GM12875 (cell line): ENCODE measurements around the gene FAM24B.

ENCODE experiments used
- H3K4me3 ChIP-seq: one replicate; pipeline ENCODE4 v1.5.1; 2011; ENCODE audit warnings: low read depth, low read length, control low read depth
- TF ChIP-seq, protein P1 (sequence below): IDR thresholded peaks from 2 replicates; pipeline ENCODE4 v1.5.1; 2011; ENCODE audit warnings: low read depth, mild to moderate bottlenecking, control low read depth, inconsistent platforms, low read length, moderate library complexity, borderline replicate concordance; ENCODE audit not compliant: insufficient read depth

Gene FAM24B

DNA sequence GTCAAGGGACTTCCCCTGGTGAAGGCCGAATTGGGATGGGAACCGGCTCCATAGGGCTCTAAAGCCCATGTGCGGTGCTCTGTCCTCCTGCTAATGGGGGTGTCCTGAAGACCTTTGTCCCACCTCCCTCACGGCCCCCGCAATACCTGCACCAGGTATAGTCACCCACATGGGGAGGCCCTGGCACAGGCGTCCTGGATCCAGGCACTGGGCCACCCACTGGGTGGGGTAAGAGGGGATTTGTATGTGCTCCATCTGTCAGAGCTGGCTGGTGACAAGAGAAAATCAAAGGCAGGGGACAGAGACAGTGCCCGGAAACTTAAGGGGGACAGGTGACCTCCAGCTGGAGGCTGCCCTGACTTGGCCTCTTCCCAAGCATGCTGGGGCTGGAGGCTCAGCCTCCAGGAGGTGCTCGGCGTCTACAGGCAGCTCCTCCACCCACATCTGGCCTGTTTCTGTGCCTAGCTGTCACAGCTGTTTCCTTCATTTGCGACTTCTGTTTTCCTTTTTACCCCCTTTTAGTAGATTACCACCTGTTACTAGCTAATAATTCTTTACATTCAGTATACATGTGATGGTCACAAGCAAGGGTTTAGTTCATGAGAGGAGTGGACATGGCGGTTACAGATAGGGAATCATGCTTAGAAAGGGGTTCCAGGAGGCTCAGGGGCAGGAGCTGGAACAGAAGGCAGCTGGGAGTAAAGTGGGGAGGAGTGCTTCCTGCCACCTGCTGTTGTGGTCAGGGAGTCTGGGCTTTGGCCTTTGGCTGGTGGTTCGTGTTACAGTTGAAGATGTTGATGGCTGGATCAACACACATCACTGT lies 31.4 kb downstream of the FAM24B start:
- TF ChIP-seq, protein P1, sequence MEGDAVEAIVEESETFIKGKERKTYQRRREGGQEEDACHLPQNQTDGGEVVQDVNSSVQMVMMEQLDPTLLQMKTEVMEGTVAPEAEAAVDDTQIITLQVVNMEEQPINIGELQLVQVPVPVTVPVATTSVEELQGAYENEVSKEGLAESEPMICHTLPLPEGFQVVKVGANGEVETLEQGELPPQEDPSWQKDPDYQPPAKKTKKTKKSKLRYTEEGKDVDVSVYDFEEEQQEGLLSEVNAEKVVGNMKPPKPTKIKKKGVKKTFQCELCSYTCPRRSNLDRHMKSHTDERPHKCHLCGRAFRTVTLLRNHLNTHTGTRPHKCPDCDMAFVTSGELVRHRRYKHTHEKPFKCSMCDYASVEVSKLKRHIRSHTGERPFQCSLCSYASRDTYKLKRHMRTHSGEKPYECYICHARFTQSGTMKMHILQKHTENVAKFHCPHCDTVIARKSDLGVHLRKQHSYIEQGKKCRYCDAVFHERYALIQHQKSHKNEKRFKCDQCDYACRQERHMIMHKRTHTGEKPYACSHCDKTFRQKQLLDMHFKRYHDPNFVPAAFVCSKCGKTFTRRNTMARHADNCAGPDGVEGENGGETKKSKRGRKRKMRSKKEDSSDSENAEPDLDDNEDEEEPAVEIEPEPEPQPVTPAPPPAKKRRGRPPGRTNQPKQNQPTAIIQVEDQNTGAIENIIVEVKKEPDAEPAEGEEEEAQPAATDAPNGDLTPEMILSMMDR: no peak
- H3K4me3 ChIP-seq: no peak overlapping the region

DNA sequence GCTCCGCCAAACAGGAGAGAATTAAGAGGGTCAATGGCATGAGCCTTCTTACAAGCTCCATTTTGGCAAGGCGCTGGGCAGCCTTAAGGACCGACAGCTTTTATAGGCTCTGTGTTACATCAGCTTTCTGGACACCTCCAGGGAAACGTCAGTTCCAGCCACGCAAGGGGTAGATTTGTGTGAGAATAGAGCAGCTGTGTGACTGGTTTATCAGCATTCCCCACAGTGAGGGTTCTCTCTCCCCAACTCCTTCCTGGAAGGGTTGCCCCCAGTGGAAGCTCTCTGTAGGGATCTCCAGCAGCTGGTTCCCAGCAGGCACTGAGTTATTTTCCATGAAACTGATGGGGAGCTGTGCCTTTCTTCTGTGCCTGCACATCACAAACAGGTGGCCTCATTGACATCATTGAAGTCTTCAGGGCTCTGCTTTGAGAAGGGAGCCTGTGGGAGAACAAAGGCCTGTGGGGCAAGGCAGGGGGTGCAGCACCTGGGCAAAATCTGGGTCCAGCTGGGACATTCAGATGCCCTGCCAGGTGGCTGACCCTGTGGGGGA lies 33.5 kb downstream of the FAM24B start, which contains the start of gene CUZD1:
TSS of gene CUZD1 (minus strand) at position 75 of the 550 bp plus-strand sequence. CDS start at position 61, 14 bp downstream.
- H3K4me3 ChIP-seq: no peak within 1 kb of the TSS
- TF ChIP-seq, protein P1: no peak

DNA sequence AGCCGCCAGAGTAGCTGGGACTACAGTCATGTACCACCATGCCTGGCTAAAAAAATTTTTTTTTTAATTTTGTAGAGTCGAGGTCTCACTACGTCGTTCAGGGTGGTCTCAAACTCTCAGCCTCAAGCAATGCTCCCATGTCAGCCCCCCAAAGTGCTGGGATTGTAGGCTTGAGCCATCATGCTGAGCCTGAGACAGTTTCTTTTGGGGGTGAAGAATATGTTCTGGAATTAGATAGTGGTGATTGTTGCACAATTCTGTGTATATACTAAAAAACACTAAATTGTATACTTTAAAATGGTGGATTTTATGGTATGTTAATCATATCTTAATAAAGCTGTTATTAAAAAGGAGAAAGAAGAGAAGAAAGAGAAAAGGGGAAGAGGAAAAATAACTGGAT lies 35.2 kb downstream of the FAM24B start:
- H3K4me3 ChIP-seq: no peak overlapping the region
- TF ChIP-seq, protein P1: no peak

DNA sequence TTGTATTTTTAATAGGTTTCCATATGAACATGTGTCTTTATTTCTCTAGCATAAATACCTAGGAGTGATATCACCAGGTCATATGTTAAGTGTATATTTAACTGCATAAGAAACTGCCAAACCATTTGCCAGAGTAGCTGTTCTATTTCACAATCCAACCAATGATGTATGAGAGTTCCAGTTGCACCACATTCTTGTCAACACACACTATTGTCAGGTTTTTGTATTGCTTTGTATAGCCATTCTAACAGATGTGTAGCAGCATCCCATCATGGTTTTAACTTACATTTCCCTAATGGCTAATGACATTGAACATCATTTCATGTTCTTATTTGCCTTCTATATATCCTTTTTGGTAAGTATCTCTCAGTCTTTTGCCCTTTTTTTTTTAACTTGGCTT lies 37.8 kb downstream of the FAM24B start:
- TF ChIP-seq, protein P1: no peak
- H3K4me3 ChIP-seq: no peak overlapping the region

DNA sequence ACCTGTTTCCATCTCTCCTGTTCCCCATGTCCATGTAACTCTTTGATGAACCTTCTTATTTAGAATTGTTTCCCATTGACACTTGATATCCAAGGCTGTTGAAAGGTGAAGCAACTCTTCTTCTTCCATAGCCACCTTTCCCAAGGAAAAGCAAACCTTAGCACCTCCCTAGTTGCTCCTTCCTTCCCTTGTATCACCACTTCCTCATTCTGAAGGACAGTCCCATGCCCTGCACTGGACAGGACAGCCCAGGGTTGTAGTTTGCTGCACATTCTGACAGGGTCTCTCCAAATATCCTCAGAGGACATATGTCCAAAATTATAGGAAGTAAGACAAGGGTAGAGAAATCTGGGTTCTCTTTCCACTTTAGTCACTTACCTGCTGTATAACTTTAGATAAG lies 39.9 kb downstream of the FAM24B start:
- TF ChIP-seq, protein P1: no peak
- no peak overlapping the region for H3K4me3 ChIP-seq

DNA sequence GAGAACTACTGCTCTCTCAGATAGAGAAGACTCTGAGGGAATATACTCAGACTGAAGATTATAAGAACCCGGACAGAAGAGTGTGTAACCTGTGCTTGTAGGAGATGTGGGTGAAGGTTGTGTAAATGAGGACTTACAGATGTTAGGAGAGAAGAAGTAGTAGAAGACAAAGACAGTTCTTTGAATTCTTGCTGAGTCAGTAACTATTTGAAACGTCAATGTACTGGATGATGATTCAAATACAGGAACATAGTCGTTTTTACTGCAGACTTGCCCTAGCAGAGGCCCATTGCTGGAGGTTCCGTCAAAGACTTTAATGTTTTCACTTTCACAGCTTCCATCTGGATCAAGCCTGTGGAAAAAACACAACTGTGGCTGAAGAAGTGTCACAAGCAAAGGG lies 40.5 kb downstream of the FAM24B start:
- TF ChIP-seq, protein P1: no peak
- H3K4me3 ChIP-seq: no peak overlapping the region

DNA sequence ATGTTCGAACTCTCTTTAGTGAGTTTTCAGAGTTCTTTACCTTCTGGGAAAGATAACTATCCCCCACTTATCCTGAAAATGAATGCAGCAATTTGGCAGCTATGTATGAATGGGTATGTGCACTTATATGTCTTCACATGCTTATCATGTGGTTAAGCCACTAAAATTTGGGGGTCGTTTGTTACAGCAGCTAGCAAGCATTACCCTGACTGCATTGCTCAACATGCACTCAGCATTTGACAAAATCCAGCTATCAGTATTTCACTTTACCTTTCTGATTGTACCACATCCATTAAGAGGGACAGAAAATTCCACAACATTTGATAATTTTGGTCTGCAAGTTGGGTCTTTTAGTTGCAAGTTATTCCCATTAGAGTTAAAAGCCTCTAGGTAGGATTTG lies 43.5 kb downstream of the FAM24B start:
- TF ChIP-seq, protein P1: no peak
- H3K4me3 ChIP-seq: no peak overlapping the region
